Measurements from ENCODE around the gene SLC39A12.

Gene SLC39A12

DNA sequence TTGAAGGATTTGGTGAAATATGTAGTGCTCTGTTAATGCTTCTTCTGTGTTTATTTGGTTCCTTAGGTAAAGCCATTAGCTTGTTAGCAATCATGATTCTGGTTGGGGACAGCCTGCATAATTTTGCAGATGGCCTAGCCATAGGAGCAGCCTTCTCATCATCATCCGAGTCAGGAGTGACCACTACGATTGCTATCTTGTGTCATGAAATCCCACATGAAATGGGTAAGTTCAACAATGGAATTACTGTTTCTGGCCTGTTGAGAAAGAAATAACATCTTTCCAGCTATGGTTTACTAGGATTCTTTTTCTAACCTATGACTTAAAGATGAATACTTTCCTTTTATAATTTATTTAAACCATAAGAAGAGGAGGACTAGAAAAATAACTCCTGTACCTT is 48.9 kb downstream of the SLC39A12 start:
- TF ChIP-seq, protein P1, sequence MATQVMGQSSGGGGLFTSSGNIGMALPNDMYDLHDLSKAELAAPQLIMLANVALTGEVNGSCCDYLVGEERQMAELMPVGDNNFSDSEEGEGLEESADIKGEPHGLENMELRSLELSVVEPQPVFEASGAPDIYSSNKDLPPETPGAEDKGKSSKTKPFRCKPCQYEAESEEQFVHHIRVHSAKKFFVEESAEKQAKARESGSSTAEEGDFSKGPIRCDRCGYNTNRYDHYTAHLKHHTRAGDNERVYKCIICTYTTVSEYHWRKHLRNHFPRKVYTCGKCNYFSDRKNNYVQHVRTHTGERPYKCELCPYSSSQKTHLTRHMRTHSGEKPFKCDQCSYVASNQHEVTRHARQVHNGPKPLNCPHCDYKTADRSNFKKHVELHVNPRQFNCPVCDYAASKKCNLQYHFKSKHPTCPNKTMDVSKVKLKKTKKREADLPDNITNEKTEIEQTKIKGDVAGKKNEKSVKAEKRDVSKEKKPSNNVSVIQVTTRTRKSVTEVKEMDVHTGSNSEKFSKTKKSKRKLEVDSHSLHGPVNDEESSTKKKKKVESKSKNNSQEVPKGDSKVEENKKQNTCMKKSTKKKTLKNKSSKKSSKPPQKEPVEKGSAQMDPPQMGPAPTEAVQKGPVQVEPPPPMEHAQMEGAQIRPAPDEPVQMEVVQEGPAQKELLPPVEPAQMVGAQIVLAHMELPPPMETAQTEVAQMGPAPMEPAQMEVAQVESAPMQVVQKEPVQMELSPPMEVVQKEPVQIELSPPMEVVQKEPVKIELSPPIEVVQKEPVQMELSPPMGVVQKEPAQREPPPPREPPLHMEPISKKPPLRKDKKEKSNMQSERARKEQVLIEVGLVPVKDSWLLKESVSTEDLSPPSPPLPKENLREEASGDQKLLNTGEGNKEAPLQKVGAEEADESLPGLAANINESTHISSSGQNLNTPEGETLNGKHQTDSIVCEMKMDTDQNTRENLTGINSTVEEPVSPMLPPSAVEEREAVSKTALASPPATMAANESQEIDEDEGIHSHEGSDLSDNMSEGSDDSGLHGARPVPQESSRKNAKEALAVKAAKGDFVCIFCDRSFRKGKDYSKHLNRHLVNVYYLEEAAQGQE (IDR thresholded peaks at IDR 0.05; ENCODE audit: insufficient read depth in 1 of 2, low read depth in 2 of 2, low read length in 2 of 2), result no peak
- TF ChIP-seq FOXP2 (optimal IDR thresholded peaks at IDR 0.05; ENCODE audit: borderline replicate concordance, extremely low read depth, extremely low read length, insufficient read depth) (no peak), SIN3A (IDR thresholded peaks at IDR 0.05; ENCODE audit: borderline replicate concordance, insufficient read depth, low read length) (no peak), POLR2AphosphoS5 (IDR thresholded peaks at IDR 0.05; ENCODE audit: low read depth, low read length) (no peak), TAF1 (IDR thresholded peaks at IDR 0.05; ENCODE audit: borderline replicate concordance, insufficient read depth, low read length) (no peak)

DNA sequence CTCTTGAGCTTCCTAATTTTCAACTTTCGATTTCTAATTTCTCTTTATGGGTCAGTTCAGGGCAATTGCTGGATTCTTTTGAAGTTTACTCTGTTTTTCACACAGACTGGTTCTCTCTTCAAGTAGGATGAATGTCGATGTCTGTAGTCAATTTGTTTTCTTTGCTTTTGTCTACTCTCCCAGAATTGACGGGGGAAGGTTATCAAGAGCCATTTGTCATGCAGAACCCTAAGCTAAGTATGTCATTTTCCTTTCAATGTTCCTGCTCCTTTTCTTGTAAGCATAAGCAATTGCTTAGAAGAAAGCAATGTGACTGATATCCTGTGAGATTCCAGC is 53.7 kb downstream of the SLC39A12 start:
- TF ChIP-seq, protein P1 (IDR thresholded peaks at IDR 0.05; ENCODE audit: insufficient read depth in 1 of 2, low read depth in 2 of 2, low read length in 2 of 2), result no peak

DNA sequence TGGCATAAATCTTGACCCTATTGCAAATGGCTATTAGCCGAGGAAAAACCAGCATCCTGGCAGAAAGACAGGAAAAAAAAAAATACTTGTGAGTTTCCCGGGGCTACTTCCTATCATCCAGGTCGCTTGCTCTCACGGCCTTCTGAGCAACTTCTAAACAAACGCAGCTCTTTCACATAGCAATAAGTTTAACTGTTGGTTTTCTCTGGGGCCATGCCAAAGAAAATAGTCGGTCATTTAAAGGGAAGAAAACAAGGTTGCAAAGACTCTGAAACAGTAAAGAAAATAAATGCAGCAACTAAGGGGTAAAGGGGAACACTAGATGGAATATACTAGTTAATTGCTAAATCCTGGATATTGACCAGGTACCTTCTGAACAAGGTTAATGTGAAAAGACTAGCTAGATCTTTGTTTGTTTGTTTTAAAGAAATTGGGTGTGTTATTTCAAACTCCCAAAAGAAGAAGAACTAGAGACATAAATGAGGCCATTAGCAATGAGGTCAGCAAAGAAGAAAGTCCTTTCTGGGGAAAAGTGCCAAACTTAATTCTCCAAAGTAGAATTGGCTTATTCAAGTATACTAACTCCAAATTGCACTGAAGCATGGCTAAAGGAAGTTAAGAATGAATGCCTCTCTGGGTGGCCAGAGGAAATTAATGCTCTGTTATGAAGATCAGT is 54.2 kb downstream of the SLC39A12 start:
- TF ChIP-seq, protein P1 (IDR thresholded peaks at IDR 0.05; ENCODE audit: insufficient read depth in 1 of 2, low read depth in 2 of 2, low read length in 2 of 2), result no peak
- no peak for TF ChIP-seq FOXP2 (optimal IDR thresholded peaks at IDR 0.05; ENCODE audit: borderline replicate concordance, extremely low read depth, extremely low read length, insufficient read depth)

DNA sequence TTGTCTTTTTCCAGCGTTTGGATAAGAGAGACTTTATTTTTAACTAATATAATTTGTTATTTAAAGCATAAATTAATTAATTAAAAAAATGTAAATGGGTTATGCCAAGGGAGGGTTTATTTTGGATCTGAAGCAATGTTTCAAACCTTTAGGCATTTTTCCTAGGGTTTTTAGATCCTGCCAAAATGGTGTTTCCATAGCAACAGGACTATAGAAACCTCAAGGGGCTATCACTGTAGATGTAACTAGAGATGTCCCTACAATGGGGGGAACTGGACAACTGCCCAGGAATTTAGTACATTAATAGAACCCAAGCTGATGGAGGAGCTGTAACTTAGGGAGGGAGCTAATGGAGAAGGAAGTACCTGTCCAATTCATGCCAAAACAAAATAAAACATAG is 57.3 kb downstream of the SLC39A12 start:
- TF ChIP-seq SIN3A (IDR thresholded peaks at IDR 0.05; ENCODE audit: borderline replicate concordance, insufficient read depth, low read length) (no peak), POLR2AphosphoS5 (IDR thresholded peaks at IDR 0.05; ENCODE audit: low read depth, low read length) (no peak), FOXP2 (optimal IDR thresholded peaks at IDR 0.05; ENCODE audit: borderline replicate concordance, extremely low read depth, extremely low read length, insufficient read depth) (no peak), TAF1 (IDR thresholded peaks at IDR 0.05; ENCODE audit: borderline replicate concordance, insufficient read depth, low read length) (no peak)
- TF ChIP-seq, protein P1 (IDR thresholded peaks at IDR 0.05; ENCODE audit: insufficient read depth in 1 of 2, low read depth in 2 of 2, low read length in 2 of 2), result no peak

DNA sequence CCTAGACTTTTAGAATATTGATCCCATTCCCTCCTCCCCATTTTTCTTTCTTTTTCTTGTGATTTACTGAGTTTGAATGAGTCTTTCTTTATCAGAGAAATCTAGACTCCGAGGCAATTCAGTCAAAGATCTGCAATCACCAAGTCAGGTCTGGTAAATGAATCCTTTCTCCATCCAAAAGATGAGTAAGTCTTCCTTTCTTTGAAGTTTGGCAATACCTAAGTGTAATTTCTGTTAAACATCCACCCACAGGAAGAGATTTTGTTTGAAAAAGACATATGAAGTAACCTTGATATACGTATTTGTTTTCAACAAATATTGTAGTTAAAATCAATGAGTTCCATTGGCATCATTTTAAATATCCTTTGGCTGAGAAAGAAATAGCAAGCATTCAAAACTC is 58.3 kb downstream of the SLC39A12 start:
- TF ChIP-seq FOXP2 (optimal IDR thresholded peaks at IDR 0.05; ENCODE audit: borderline replicate concordance, extremely low read depth, extremely low read length, insufficient read depth) (no peak), SIN3A (IDR thresholded peaks at IDR 0.05; ENCODE audit: borderline replicate concordance, insufficient read depth, low read length) (no peak), TAF1 (IDR thresholded peaks at IDR 0.05; ENCODE audit: borderline replicate concordance, insufficient read depth, low read length) (no peak), POLR2AphosphoS5 (IDR thresholded peaks at IDR 0.05; ENCODE audit: low read depth, low read length) (no peak)
- TF ChIP-seq, protein P1 (IDR thresholded peaks at IDR 0.05; ENCODE audit: insufficient read depth in 1 of 2, low read depth in 2 of 2, low read length in 2 of 2), result no peak
